K562 (cell line): Measurements from ENCODE around the gene ACER1. TPM values are rescaled to one million over a fixed set of nuclear protein-coding genes. Genes with fewer than 3 reads are reported as not detected.

Experiments
- BRD9 ChIP-seq: fragments of 450-650 bp; IDR thresholded peaks from 2 replicates; pipeline ENCODE4 v1.6.1; 2018; ENCODE audit warnings: low read depth; ENCODE audit not compliant: partially characterized antibody
- ERF ChIP-seq: fragments of 450-650 bp; formaldehyde crosslinking; IDR thresholded peaks from 2 replicates; pipeline ENCODE4 v1.4.0; 2020; ENCODE audit warnings: mild to moderate bottlenecking, mixed read lengths
- RBM14 ChIP-seq: fragments of 200-400 bp; formaldehyde crosslinking; IDR thresholded peaks from 2 replicates; pipeline ENCODE4 v1.6.1; 2018; ENCODE audit warnings: low read depth, mild to moderate bottlenecking, low read length, moderate library complexity, borderline replicate concordance; ENCODE audit not compliant: insufficient read depth
- TCFL5 ChIP-seq: fragments of 250-450 bp; sonication (Bioruptor Pico); conservative IDR thresholded peaks from 2 replicates; pipeline ENCODE4 v1.6.1; 2021; ENCODE audit warnings: mild to moderate bottlenecking, moderate library complexity, matching md5 sums
- ZNF3 ChIP-seq: fragments of 250-450 bp; sonication (Bioruptor Pico); IDR thresholded peaks from 2 replicates; pipeline ENCODE4 v1.5.0; 2021; ENCODE audit warnings: mild to moderate bottlenecking, moderate library complexity
- ZNF551 ChIP-seq: fragments of 250-450 bp; sonication (Bioruptor Pico); IDR thresholded peaks from 2 replicates; pipeline ENCODE4 v1.5.0; 2021; ENCODE audit warnings: mild to moderate bottlenecking, moderate library complexity
- polyA plus RNA-seq, 8 experiments: library from polyadenylated mRNA; depleted of rRNA in 4 of 8; stranded (reverse) in 5 of 8; unstranded in 3 of 8; fragments of >200 nt; fragmentation: Nextera tagmentation in 2 of 8; fragmentation: Illumina TruSeq in 1 of 8; extraction: Ambion mirVana in 2 of 8; extraction: Trizol in 1 of 8; gene quantifications; 2 replicates each; pipeline versions ENCODE4 v1.2.1 to v1.2.3, GENCODE V29; 2011 to 2014; ENCODE audit warnings: inconsistent platforms in 1 of 8, missing spikeins in 1 of 8
- total RNA-seq, 7 experiments: library from RNA; depleted of rRNA in 6 of 7; stranded (reverse); fragments of >200 nt in 6 of 7; fragmentation: Illumina TruSeq in 2 of 7; extraction: Trizol in 2 of 7; gene quantifications; 2 replicates each; pipeline versions ENCODE4 v1.2.1 to v1.2.3, GENCODE V29; 2011 to 2021; ENCODE audit warnings: low replicate concordance in 1 of 7
- TF ChIP-seq, protein P1 (sequence below), 2 experiments: fragments of 450-650 bp; IDR thresholded peaks; 2 replicates each; pipeline ENCODE4 v1.6.1; 2016
- TF ChIP-seq, protein P2 (sequence below): fragments of 150-350 bp; IDR thresholded peaks from 2 replicates; pipeline ENCODE4 v1.6.1; 2014; ENCODE audit warnings: low read depth, mild to moderate bottlenecking, low read length, borderline replicate concordance
- TF ChIP-seq, protein P3 (sequence below): fragments of 450-650 bp; formaldehyde crosslinking; IDR thresholded peaks from 2 replicates; pipeline ENCODE4 v1.4.0; 2020; ENCODE audit warnings: mild to moderate bottlenecking
- TF ChIP-seq, protein P4 (sequence below): sonication (generic); formaldehyde crosslinking; IDR thresholded peaks from 2 replicates; pipeline ENCODE4 v1.8.0; 2022; ENCODE audit warnings: mild to moderate bottlenecking, missing genetic modification reagents, borderline replicate concordance
- TF ChIP-seq, protein P5 (sequence below): sonication (generic); formaldehyde crosslinking; IDR thresholded peaks from 2 replicates; pipeline ENCODE4 v1.9.0; 2022; ENCODE audit warnings: mild to moderate bottlenecking, missing genetic modification reagents
- TF ChIP-seq, protein P6 (sequence below): fragments of 450-650 bp; IDR thresholded peaks from 2 replicates; pipeline ENCODE4 v1.6.1; 2017; ENCODE audit warnings: antibody characterized with exemption, mild to moderate bottlenecking

Gene ACER1
- total and polyA plus RNA-seq, 9 of the 15 experiments (the other 6 are each of a cell fraction or from before 2014, with no cell fraction given): not detected

DNA sequence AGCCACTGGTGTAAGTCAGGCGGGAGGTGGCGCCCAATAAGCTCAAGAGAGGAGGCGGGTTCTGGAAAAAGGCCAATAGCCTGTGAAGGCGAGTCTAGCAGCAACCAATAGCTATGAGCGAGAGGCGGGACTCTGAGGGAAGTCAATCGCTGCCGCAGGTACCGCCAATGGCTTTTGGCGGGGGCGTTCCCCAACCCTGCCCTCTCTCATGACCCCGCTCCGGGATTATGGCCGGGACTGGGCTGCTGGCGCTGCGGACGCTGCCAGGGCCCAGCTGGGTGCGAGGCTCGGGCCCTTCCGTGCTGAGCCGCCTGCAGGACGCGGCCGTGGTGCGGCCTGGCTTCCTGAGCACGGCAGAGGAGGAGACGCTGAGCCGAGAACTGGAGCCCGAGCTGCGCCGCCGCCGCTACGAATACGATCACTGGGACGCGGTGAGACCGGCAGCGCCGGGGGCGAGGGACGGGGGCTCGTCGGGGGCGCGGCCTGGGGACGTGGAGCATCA, 39.2 kb upstream of the ACER1 start, which contains the start of gene ALKBH7 (continued):
- TF ChIP-seq BRD9: no peak
- TF ChIP-seq, protein P1, sequence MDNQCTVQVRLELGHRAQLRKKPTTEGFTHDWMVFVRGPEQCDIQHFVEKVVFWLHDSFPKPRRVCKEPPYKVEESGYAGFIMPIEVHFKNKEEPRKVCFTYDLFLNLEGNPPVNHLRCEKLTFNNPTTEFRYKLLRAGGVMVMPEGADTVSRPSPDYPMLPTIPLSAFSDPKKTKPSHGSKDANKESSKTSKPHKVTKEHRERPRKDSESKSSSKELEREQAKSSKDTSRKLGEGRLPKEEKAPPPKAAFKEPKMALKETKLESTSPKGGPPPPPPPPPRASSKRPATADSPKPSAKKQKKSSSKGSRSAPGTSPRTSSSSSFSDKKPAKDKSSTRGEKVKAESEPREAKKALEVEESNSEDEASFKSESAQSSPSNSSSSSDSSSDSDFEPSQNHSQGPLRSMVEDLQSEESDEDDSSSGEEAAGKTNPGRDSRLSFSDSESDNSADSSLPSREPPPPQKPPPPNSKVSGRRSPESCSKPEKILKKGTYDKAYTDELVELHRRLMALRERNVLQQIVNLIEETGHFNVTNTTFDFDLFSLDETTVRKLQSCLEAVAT (IDR thresholded peaks at IDR 0.05): peak; percentile 23 to 99; a peak in 3 of 4 replicates
- TF ChIP-seq, protein P2, sequence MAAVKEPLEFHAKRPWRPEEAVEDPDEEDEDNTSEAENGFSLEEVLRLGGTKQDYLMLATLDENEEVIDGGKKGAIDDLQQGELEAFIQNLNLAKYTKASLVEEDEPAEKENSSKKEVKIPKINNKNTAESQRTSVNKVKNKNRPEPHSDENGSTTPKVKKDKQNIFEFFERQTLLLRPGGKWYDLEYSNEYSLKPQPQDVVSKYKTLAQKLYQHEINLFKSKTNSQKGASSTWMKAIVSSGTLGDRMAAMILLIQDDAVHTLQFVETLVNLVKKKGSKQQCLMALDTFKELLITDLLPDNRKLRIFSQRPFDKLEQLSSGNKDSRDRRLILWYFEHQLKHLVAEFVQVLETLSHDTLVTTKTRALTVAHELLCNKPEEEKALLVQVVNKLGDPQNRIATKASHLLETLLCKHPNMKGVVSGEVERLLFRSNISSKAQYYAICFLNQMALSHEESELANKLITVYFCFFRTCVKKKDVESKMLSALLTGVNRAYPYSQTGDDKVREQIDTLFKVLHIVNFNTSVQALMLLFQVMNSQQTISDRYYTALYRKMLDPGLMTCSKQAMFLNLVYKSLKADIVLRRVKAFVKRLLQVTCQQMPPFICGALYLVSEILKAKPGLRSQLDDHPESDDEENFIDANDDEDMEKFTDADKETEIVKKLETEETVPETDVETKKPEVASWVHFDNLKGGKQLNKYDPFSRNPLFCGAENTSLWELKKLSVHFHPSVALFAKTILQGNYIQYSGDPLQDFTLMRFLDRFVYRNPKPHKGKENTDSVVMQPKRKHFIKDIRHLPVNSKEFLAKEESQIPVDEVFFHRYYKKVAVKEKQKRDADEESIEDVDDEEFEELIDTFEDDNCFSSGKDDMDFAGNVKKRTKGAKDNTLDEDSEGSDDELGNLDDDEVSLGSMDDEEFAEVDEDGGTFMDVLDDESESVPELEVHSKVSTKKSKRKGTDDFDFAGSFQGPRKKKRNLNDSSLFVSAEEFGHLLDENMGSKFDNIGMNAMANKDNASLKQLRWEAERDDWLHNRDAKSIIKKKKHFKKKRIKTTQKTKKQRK: peak; percentile 99
- TF ChIP-seq ZNF551 (CRISPR knock-in tag): no peak
- no peak for TF ChIP-seq TCFL5
- no peak for TF ChIP-seq RBM14
- TF ChIP-seq, protein P3, sequence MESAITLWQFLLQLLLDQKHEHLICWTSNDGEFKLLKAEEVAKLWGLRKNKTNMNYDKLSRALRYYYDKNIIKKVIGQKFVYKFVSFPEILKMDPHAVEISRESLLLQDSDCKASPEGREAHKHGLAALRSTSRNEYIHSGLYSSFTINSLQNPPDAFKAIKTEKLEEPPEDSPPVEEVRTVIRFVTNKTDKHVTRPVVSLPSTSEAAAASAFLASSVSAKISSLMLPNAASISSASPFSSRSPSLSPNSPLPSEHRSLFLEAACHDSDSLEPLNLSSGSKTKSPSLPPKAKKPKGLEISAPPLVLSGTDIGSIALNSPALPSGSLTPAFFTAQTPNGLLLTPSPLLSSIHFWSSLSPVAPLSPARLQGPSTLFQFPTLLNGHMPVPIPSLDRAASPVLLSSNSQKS (CRISPR knock-in tag): no peak
- TF ChIP-seq, protein P4, sequence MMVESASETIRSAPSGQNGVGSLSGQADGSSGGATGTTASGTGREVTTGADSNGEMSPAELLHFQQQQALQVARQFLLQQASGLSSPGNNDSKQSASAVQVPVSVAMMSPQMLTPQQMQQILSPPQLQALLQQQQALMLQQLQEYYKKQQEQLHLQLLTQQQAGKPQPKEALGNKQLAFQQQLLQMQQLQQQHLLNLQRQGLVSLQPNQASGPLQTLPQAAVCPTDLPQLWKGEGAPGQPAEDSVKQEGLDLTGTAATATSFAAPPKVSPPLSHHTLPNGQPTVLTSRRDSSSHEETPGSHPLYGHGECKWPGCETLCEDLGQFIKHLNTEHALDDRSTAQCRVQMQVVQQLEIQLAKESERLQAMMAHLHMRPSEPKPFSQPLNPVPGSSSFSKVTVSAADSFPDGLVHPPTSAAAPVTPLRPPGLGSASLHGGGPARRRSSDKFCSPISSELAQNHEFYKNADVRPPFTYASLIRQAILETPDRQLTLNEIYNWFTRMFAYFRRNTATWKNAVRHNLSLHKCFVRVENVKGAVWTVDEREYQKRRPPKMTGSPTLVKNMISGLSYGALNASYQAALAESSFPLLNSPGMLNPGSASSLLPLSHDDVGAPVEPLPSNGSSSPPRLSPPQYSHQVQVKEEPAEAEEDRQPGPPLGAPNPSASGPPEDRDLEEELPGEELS: peak; percentile 77; the same call in 1 of the 2 replicates
- TF ChIP-seq ERF (CRISPR knock-in tag): 0 out of 2 replicates have a peak, but pooled peaks have one; percentile 52
- TF ChIP-seq ZNF3 (CRISPR knock-in tag): no peak
- TF ChIP-seq, protein P5, sequence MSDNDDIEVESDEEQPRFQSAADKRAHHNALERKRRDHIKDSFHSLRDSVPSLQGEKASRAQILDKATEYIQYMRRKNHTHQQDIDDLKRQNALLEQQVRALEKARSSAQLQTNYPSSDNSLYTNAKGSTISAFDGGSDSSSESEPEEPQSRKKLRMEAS (CRISPR knock-in tag): 0 out of 2 replicates have a peak, but pooled peaks have one; percentile 13
- TF ChIP-seq, protein P6, sequence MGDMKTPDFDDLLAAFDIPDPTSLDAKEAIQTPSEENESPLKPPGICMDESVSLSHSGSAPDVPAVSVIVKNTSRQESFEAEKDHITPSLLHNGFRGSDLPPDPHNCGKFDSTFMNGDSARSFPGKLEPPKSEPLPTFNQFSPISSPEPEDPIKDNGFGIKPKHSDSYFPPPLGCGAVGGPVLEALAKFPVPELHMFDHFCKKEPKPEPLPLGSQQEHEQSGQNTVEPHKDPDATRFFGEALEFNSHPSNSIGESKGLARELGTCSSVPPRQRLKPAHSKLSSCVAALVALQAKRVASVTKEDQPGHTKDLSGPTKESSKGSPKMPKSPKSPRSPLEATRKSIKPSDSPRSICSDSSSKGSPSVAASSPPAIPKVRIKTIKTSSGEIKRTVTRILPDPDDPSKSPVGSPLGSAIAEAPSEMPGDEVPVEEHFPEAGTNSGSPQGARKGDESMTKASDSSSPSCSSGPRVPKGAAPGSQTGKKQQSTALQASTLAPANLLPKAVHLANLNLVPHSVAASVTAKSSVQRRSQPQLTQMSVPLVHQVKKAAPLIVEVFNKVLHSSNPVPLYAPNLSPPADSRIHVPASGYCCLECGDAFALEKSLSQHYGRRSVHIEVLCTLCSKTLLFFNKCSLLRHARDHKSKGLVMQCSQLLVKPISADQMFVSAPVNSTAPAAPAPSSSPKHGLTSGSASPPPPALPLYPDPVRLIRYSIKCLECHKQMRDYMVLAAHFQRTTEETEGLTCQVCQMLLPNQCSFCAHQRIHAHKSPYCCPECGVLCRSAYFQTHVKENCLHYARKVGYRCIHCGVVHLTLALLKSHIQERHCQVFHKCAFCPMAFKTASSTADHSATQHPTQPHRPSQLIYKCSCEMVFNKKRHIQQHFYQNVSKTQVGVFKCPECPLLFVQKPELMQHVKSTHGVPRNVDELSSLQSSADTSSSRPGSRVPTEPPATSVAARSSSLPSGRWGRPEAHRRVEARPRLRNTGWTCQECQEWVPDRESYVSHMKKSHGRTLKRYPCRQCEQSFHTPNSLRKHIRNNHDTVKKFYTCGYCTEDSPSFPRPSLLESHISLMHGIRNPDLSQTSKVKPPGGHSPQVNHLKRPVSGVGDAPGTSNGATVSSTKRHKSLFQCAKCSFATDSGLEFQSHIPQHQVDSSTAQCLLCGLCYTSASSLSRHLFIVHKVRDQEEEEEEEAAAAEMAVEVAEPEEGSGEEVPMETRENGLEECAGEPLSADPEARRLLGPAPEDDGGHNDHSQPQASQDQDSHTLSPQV: no peak
